Raji (cell line): ENCODE data around the gene BIN1.

Source experiments
- POLR2A ChIP-seq: IDR thresholded peaks from 2 replicates; pipeline ENCODE4 v1.6.1; 2011; ENCODE audit warnings: low read depth, low read length, control low read depth; ENCODE audit not compliant: insufficient read depth

BIN1 gene

GRCh38 chr2:127115471-127116199, 8.7 kb upstream of the BIN1 start:
- TF ChIP-seq POLR2A = no peak

- TF ChIP-seq POLR2A = no peak
Measured at GRCh38 chr2:127110985-127111384, 4.0 kb upstream of the BIN1 start.

GRCh38 chr2:127108090-127108523, 1.2 kb upstream of the BIN1 start:
- TF ChIP-seq POLR2A = no peak

- TF ChIP-seq POLR2A = no peak
Measured at GRCh38 chr2:127107622-127107999, 657 bp upstream of the BIN1 start.

GRCh38 chr2:127106457-127106990, 430 bp downstream of the BIN1 start:
- TF ChIP-seq POLR2A = no peak

- no peak for TF ChIP-seq POLR2A
Measured at GRCh38 chr2:127105656-127106456, 1.1 kb downstream of the BIN1 start.

- no peak for TF ChIP-seq POLR2A
Measured at GRCh38 chr2:127104881-127105655, 1.9 kb downstream of the BIN1 start.

GRCh38 chr2:127104166-127104660, 2.7 kb downstream of the BIN1 start:
- TF ChIP-seq POLR2A = no peak

GRCh38 chr2:127103243-127104165, 3.5 kb downstream of the BIN1 start:
- no peak for TF ChIP-seq POLR2A

- TF ChIP-seq POLR2A = no peak
Measured at GRCh38 chr2:127102521-127103242, 4.3 kb downstream of the BIN1 start.

- no peak for TF ChIP-seq POLR2A
Measured at GRCh38 chr2:127101756-127102477, 5.0 kb downstream of the BIN1 start.

- TF ChIP-seq POLR2A = no peak
Measured at GRCh38 chr2:127101048-127101611, 5.8 kb downstream of the BIN1 start.
